ENCODE results near the gene DAGLB.

GRCh38 chr7:6497637-6497905, 49.8 kb upstream of the DAGLB start:
- TF ChIP-seq CTCF (IDR thresholded peaks at IDR 0.05; ENCODE audit: low read length) (no peak), EZH2phosphoT487 (IDR thresholded peaks at IDR 0.05; ENCODE audit: low read length) (no peak), EZH2 (optimal IDR thresholded peaks at IDR 0.05; ENCODE audit: low read depth, low read length) (no peak)
